Measurements from ENCODE around the gene NUAK1.

Gene NUAK1

DNA sequence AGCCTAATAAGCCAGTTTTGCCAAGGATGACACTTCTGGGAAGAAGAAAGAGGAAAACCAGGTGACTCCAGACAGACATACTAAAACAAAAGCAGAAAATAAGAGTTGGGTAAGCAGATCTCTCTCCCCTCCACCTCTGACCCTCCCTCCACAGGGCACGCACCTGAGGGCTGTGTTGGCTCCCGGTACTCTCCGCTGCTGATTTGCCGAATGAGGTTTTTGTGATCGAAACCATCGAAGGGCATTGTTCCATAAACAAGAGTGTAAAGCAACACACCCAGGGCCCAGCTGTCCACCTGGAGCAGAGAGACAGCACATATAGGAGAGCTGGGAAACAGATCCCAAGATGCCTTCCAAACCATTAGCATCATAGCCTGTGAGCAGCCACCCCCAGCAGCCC is 68.1 kb downstream of the NUAK1 start:
- Histone ChIP-seq H3F3A (ENCODE audit: insufficient read depth) (no peaks in the 10 kb centered on the region), H2AFZ (ENCODE audit: low read depth, low read length, severe bottlenecking) (no peak overlapping the region), H3K4me3 (ENCODE audit: insufficient read depth, low read length, poor library complexity, severe bottlenecking) (no peak overlapping the region), H3K79me2 (ENCODE audit: insufficient read depth, low read length) (no peaks in the 10 kb centered on the region), H4K20me1 (ENCODE audit: low read depth, low read length) (no peaks in the 10 kb centered on the region), H3K9me3 (ENCODE audit: insufficient read depth, low read length) (no peaks in the 10 kb centered on the region), H3K4me2 (ENCODE audit: low read depth, low read length, poor library complexity, severe bottlenecking) (no peak overlapping the region), H3K27ac (ENCODE audit: low read depth, low read length) (no peak overlapping the region), H3K27me3 (ENCODE audit: low read length) (no peaks in the 10 kb centered on the region), H3K9me2 (replicated peaks; ENCODE audit: insufficient read depth, low read length) (no peaks in the 10 kb centered on the region), H3K9ac (ENCODE audit: low read length) (no peak overlapping the region), H3K36me3 (ENCODE audit: low read length) (no peaks in the 10 kb centered on the region)
- TF ChIP-seq EZH2phosphoT487 (conservative IDR thresholded peaks at IDR 0.05; ENCODE audit: low read length) = no peak
- TF ChIP-seq, protein P1, sequence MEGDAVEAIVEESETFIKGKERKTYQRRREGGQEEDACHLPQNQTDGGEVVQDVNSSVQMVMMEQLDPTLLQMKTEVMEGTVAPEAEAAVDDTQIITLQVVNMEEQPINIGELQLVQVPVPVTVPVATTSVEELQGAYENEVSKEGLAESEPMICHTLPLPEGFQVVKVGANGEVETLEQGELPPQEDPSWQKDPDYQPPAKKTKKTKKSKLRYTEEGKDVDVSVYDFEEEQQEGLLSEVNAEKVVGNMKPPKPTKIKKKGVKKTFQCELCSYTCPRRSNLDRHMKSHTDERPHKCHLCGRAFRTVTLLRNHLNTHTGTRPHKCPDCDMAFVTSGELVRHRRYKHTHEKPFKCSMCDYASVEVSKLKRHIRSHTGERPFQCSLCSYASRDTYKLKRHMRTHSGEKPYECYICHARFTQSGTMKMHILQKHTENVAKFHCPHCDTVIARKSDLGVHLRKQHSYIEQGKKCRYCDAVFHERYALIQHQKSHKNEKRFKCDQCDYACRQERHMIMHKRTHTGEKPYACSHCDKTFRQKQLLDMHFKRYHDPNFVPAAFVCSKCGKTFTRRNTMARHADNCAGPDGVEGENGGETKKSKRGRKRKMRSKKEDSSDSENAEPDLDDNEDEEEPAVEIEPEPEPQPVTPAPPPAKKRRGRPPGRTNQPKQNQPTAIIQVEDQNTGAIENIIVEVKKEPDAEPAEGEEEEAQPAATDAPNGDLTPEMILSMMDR (IDR thresholded peaks at IDR 0.05; ENCODE audit: insufficient read depth, low read length, poor library complexity, severe bottlenecking) = no peak

DNA sequence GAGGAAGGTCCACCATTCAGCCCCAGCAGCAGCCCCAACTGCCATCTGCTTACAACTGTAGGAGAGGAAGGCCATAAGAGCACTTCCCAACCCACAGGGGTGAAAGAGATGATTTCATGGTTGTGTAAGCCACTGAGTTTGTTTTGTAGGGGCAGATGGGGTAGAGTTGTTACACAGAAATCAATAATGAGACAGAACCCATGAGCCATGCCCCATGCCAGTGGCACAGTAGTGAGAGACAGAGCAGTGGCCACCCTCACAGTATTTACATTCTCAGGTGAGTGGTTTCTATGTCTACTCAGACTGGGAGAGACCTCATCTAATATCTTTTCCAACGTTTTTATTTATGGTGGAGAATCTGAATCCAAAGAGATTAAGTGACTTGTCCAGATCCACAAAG is 68.6 kb downstream of the NUAK1 start:
- H3K4me2 ChIP-seq (ENCODE audit: low read depth, low read length, poor library complexity, severe bottlenecking) = no peak overlapping the region
- TF ChIP-seq EZH2phosphoT487 (conservative IDR thresholded peaks at IDR 0.05; ENCODE audit: low read length) = no peak
- TF ChIP-seq, protein P1 (IDR thresholded peaks at IDR 0.05; ENCODE audit: insufficient read depth, low read length, poor library complexity, severe bottlenecking) = no peak
- H3K79me2 ChIP-seq (ENCODE audit: insufficient read depth, low read length) = no peaks in the 10 kb centered on the region
- H3K9me2 ChIP-seq (replicated peaks; ENCODE audit: insufficient read depth, low read length) = no peaks in the 10 kb centered on the region
- H3K27me3 ChIP-seq (ENCODE audit: low read length) = no peaks in the 10 kb centered on the region
- no peak overlapping the region for H3K4me3 ChIP-seq (ENCODE audit: insufficient read depth, low read length, poor library complexity, severe bottlenecking)
- H3K9ac ChIP-seq (ENCODE audit: low read length) = no peak overlapping the region
- no peaks in the 10 kb centered on the region for H3K36me3 ChIP-seq (ENCODE audit: low read length)
- H3F3A ChIP-seq (ENCODE audit: insufficient read depth) = no peaks in the 10 kb centered on the region
- H3K27ac ChIP-seq (ENCODE audit: low read depth, low read length) = no peak overlapping the region
- no peak overlapping the region for H2AFZ ChIP-seq (ENCODE audit: low read depth, low read length, severe bottlenecking)
- no peaks in the 10 kb centered on the region for H3K9me3 ChIP-seq (ENCODE audit: insufficient read depth, low read length)
- H4K20me1 ChIP-seq (ENCODE audit: low read depth, low read length) = no peaks in the 10 kb centered on the region

DNA sequence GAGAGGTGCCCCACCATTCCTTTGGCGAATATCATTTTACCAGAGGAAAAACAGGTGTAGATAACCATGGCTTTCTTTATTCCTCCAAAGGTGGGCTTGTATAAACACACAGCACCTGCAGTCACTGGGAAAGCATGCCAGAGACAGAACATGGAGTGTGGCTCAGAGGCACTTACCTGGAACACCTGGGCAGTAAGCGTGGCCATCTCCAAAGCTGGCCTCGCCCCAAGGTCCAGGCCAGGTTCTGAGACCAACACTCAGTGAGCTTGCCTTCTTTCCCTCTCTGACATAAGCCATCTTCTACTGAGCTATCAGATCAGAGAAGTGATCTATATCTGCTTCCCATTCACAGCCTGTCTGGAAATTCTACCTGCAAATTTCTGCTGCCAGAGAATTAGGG is 70.5 kb downstream of the NUAK1 start:
- Histone ChIP-seq H3K4me2 (ENCODE audit: low read depth, low read length, poor library complexity, severe bottlenecking) (no peak overlapping the region), H3K4me3 (ENCODE audit: insufficient read depth, low read length, poor library complexity, severe bottlenecking) (no peak overlapping the region), H3K79me2 (ENCODE audit: insufficient read depth, low read length) (no peaks in the 10 kb centered on the region), H3K27me3 (ENCODE audit: low read length) (no peaks in the 10 kb centered on the region), H3F3A (ENCODE audit: insufficient read depth) (no peaks in the 10 kb centered on the region), H3K36me3 (ENCODE audit: low read length) (no peaks in the 10 kb centered on the region), H3K9ac (ENCODE audit: low read length) (no peak overlapping the region), H4K20me1 (ENCODE audit: low read depth, low read length) (no peaks in the 10 kb centered on the region), H2AFZ (ENCODE audit: low read depth, low read length, severe bottlenecking) (no peak overlapping the region), H3K9me3 (ENCODE audit: insufficient read depth, low read length) (no peaks in the 10 kb centered on the region), H3K9me2 (replicated peaks; ENCODE audit: insufficient read depth, low read length) (no peaks in the 10 kb centered on the region), H3K27ac (ENCODE audit: low read depth, low read length) (no peak overlapping the region)
- TF ChIP-seq, protein P1 (IDR thresholded peaks at IDR 0.05; ENCODE audit: insufficient read depth, low read length, poor library complexity, severe bottlenecking) = no peak
- TF ChIP-seq EZH2phosphoT487 (conservative IDR thresholded peaks at IDR 0.05; ENCODE audit: low read length) = no peak

Data from SU-DHL-6 (cell line).